C4-2B (cell line): Measurements from ENCODE around the gene GHRHR.

ENCODE experiments used
- ZFX ChIP-seq: fragments of 450-650 bp; IDR thresholded peaks from 2 replicates; pipeline ENCODE4 v1.6.1; 2017
- TF ChIP-seq, protein P1 (sequence below): fragments of 450-650 bp; conservative IDR thresholded peaks from 2 replicates; pipeline ENCODE4 v1.5.1; 2017; ENCODE audit warnings: mild to moderate bottlenecking

DNA sequence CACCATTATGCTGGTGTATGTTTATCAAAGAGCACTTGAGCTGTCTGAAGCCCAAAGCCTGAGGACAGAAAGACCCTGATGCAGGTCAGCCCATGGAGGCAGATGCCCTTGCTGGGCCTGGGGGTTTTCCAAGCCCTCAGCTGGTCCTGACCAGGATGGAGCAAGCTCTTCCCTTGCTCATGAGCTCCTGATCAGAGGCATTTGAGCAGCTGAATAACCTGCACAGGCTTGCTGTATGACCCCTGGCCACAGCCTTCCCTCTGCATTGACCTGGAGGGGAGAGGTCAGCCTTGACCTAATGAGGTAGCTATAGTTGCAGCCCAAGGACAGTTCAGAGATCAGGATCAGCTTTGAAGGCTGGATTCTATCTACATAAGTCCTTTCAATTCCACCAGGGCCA, 39.1 kb upstream of the GHRHR start:
- TF ChIP-seq, protein P1, sequence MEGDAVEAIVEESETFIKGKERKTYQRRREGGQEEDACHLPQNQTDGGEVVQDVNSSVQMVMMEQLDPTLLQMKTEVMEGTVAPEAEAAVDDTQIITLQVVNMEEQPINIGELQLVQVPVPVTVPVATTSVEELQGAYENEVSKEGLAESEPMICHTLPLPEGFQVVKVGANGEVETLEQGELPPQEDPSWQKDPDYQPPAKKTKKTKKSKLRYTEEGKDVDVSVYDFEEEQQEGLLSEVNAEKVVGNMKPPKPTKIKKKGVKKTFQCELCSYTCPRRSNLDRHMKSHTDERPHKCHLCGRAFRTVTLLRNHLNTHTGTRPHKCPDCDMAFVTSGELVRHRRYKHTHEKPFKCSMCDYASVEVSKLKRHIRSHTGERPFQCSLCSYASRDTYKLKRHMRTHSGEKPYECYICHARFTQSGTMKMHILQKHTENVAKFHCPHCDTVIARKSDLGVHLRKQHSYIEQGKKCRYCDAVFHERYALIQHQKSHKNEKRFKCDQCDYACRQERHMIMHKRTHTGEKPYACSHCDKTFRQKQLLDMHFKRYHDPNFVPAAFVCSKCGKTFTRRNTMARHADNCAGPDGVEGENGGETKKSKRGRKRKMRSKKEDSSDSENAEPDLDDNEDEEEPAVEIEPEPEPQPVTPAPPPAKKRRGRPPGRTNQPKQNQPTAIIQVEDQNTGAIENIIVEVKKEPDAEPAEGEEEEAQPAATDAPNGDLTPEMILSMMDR = no peak
- TF ChIP-seq ZFX = no peak
